ENCODE data around the gene OR2H1.
A peak's percentile ranks its signal among the peaks of the same experiment; 100 is the strongest.

Gene OR2H1

GRCh38 chr6:29491574-29491973 is 34.6 kb downstream of the OR2H1 start:
- TF ChIP-seq CTCF (conservative IDR thresholded peaks at IDR 0.05; ENCODE audit: low read length) (no peak), EZH2phosphoT487 (IDR thresholded peaks at IDR 0.05; ENCODE audit: borderline replicate concordance) (no peak)
- Histone ChIP-seq H3K4me3 (ENCODE audit: low read length, poor library complexity, severe bottlenecking) (no peak overlapping the region), H3K36me3 (ENCODE audit: insufficient read depth, low read length) (no peaks in the 10 kb centered on the region)

GRCh38 chr6:29493261-29493660 is 36.3 kb downstream of the OR2H1 start:
- Histone ChIP-seq H3K9ac (ENCODE audit: low read depth, low read length, poor library complexity, severe bottlenecking) (no peak overlapping the region), H3K9me3 (ENCODE audit: insufficient read depth, low read depth, low read length) (no peaks in the 10 kb centered on the region), H3K4me3 (ENCODE audit: low read length, poor library complexity, severe bottlenecking) (no peak overlapping the region), H3F3A (ENCODE audit: low read depth) (peaks cover 4% of the 10 kb centered on the region), H3K4me2 (ENCODE audit: low read depth, low read length, poor library complexity, severe bottlenecking) (no peak overlapping the region), H3K9me2 (replicated peaks; ENCODE audit: low read depth, low read length) (no peaks in the 10 kb centered on the region), H3K27me3 (ENCODE audit: insufficient read depth, low read length, poor library complexity, severe bottlenecking) (no peaks in the 10 kb centered on the region), H3K79me2 (ENCODE audit: insufficient read depth, low read length) (no peaks in the 10 kb centered on the region), H3K36me3 (ENCODE audit: insufficient read depth, low read length) (no peaks in the 10 kb centered on the region), H4K20me1 (ENCODE audit: insufficient read depth, low read length, poor library complexity, severe bottlenecking) (no peaks in the 10 kb centered on the region), H3K4me1 (ENCODE audit: insufficient read depth, low read length, poor library complexity, severe bottlenecking) (peaks cover 50% of the 10 kb centered on the region), H2AFZ (ENCODE audit: low read length) (no peak overlapping the region)
- TF ChIP-seq EZH2phosphoT487 (IDR thresholded peaks at IDR 0.05; ENCODE audit: borderline replicate concordance) (no peak), CTCF (conservative IDR thresholded peaks at IDR 0.05; ENCODE audit: low read length) (no peak)

More at GRCh38 chr6:29491574-29491973, 34.6 kb downstream of the OR2H1 start:
- H3K79me2 ChIP-seq (ENCODE audit: insufficient read depth, low read length), result no peaks in the 10 kb centered on the region
- H3K4me2 ChIP-seq (ENCODE audit: low read depth, low read length, poor library complexity, severe bottlenecking), result peak overlapping the region; percentile 87
- no peak overlapping the region for H2AFZ ChIP-seq (ENCODE audit: low read length)
- H3K9ac ChIP-seq (ENCODE audit: low read depth, low read length, poor library complexity, severe bottlenecking), result peak overlapping the region; percentile 5
- H3K27me3 ChIP-seq (ENCODE audit: insufficient read depth, low read length, poor library complexity, severe bottlenecking), result no peaks in the 10 kb centered on the region
- peaks cover 49% of the 10 kb centered on the region for H3K4me1 ChIP-seq (ENCODE audit: insufficient read depth, low read length, poor library complexity, severe bottlenecking)
- peaks cover 4% of the 10 kb centered on the region for H3F3A ChIP-seq (ENCODE audit: low read depth)
- no peaks in the 10 kb centered on the region for H3K9me2 ChIP-seq (replicated peaks; ENCODE audit: low read depth, low read length)
- no peaks in the 10 kb centered on the region for H4K20me1 ChIP-seq (ENCODE audit: insufficient read depth, low read length, poor library complexity, severe bottlenecking)
- H3K9me3 ChIP-seq (ENCODE audit: insufficient read depth, low read depth, low read length), result no peaks in the 10 kb centered on the region

GRCh38 chr6:29494131-29494530 is 37.2 kb downstream of the OR2H1 start:
- Histone ChIP-seq H3K9ac (ENCODE audit: low read depth, low read length, poor library complexity, severe bottlenecking) (no peak overlapping the region), H3K4me3 (ENCODE audit: low read length, poor library complexity, severe bottlenecking) (no peak overlapping the region), H3F3A (ENCODE audit: low read depth) (peaks cover 4% of the 10 kb centered on the region), H3K79me2 (ENCODE audit: insufficient read depth, low read length) (no peaks in the 10 kb centered on the region), H3K36me3 (ENCODE audit: insufficient read depth, low read length) (no peaks in the 10 kb centered on the region), H3K4me1 (ENCODE audit: insufficient read depth, low read length, poor library complexity, severe bottlenecking) (peaks cover 50% of the 10 kb centered on the region), H2AFZ (ENCODE audit: low read length) (no peak overlapping the region; the same call in 1 of the 2 replicates), H3K4me2 (ENCODE audit: low read depth, low read length, poor library complexity, severe bottlenecking) (no peak overlapping the region), H3K27me3 (ENCODE audit: insufficient read depth, low read length, poor library complexity, severe bottlenecking) (no peaks in the 10 kb centered on the region), H3K9me2 (replicated peaks; ENCODE audit: low read depth, low read length) (no peaks in the 10 kb centered on the region), H4K20me1 (ENCODE audit: insufficient read depth, low read length, poor library complexity, severe bottlenecking) (no peaks in the 10 kb centered on the region), H3K9me3 (ENCODE audit: insufficient read depth, low read depth, low read length) (no peaks in the 10 kb centered on the region)
- no peak for TF ChIP-seq EZH2phosphoT487 (IDR thresholded peaks at IDR 0.05; ENCODE audit: borderline replicate concordance)
- no peak for TF ChIP-seq CTCF (conservative IDR thresholded peaks at IDR 0.05; ENCODE audit: low read length)
